ENCODE data around the gene IGSF21. TPM values are rescaled to one million over a fixed set of nuclear protein-coding genes. Genes with fewer than 3 reads are reported as not detected.
A peak's percentile ranks its signal among the peaks of the same experiment; 100 is the strongest.

Gene IGSF21
- total RNA-seq, 1 donor from 2014 or later = not detected

- no peak for ATAC-seq
Observed at GRCh38 chr1:18230840-18231239, 123.2 kb downstream of the IGSF21 start.

DNA sequence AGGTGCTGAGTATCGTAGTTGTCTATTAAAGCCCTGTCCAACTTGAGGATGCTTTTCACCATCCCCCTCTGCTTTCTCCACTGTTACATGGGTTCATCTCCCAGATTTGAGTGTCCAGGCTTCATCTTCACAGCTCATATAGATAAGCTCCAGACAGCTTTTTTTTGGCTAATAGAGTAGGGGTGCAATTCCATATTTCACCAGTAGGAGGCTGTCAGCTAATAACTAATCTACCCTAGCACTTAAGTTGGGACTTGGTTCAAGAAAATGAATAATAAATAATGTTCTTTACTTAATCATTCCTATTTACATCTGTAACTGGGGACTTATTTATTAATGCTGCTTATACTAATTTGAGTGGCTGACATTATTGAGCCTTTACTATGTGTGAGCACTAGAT lies 124.5 kb downstream of the IGSF21 start:
- no peak for ATAC-seq

GRCh38 chr1:18233176-18233864 lies 125.7 kb downstream of the IGSF21 start:
- no peak for ATAC-seq

DNA sequence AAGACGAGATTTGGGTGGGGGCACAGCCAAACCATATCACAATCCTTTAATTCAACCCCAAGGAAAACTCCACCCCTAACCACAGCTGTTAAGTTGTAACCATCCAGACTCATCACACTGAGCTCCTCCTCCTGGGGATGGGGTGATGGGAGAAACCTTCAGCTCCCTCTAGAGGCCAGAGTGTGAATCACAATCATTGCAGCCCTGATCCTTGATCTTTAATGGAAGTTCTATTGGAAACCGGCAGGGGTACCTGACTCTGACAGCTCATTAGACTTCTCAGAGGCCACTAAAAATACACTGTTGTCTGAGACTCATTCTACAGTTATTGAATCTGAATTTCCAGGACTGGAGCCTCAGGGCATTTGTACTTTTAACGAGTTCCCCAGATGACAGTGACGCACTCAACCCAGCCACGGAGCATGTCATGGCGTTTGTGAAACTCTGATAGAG lies 127.2 kb downstream of the IGSF21 start:
- ATAC-seq = peak; percentile 35

DNA sequence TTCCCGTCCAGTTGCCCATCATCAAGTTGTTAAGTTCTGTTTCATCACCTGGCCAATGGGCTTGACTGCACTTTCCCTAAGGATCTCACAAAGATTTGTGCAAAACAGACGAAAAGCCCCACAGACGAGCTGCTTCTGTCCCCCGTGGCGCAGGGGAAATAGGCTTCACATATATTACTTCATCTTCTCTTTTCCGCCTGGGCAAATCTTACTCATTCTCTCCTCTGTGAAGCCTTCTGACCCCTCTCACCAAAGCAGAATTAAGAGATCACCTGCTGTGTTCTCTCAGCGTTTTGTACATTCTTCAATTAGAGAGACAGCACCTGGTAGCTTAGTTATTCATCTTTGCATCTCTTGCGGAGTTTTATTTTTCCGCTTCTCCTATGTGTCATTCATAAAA lies 129.8 kb downstream of the IGSF21 start:
- ATAC-seq = no peak

DNA sequence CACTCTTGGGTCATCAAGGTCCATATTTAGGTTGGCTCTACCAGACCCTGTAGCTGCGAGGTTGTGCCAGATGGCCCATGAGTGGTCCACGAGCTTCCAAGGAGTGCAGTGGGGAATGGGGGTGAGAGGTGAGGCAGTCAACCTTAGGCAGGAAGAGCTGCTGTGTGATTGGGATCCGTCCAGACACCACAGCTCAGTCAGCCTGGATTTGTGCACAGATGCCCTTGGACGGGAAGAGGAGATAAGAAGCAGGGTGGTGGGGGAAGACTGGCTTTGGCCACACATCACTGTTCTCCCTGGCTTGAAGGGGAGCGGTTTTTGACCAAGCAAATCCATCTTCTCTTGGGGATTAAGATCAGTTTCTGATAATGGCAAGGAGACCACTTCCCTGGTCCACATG lies 130.6 kb downstream of the IGSF21 start:
- ATAC-seq = no peak

- ATAC-seq = no peak
Observed at GRCh38 chr1:18239671-18240070, 132.1 kb downstream of the IGSF21 start.

DNA sequence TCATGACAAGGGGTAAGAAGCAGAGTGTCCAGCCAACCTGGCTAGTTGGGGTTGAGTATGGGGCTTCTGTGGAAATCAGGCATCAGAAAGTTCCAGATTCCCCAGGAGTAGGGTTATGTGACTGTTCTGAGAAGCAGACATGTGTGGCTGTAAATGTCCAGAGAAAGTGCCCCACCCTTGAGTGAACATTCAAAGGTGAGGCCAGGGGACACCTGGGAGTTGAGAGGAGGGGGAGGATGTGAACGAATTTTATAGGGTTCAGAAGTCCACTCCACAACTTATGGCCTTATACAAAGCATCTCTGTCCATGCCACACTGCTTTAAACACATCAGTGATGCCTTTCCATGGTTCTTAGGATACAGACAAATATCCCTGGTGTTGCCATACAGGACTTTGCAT lies 133.3 kb downstream of the IGSF21 start:
- no peak for ATAC-seq

GRCh38 chr1:18241891-18242290 lies 134.3 kb downstream of the IGSF21 start:
- ATAC-seq = no peak

DNA sequence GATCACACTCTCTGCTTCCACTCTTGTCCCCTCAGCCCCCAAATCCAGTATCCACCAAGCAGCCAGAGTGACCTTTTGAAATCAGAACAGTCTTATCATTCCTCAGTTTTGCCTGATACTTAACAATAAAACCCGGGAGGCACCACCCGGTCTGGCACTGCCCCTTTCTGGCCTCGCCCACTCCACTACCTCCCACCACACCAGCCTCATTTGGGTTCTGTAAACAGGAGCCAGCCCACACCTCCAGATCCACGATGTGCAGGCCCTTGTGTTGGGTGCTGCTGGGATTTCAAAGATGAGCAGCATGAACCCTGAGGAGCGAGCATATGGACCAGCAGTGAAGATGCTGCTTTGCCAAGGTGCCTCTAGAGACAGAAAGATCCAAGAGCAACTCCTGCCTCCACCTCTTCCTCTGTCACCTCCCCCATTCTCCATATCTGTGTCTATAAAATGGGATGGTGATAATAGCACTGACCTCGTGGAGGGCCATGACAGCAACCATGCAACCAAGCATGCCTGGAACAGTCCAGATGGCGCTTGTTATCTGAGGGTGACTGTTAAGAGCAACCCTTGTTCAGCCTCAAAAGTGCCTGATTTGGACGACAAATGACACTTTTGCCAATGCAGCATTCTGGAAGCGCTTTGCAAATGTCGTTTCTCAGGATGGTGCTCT lies 136.0 kb downstream of the IGSF21 start:
- ATAC-seq = no peak

- ATAC-seq = no peak
Observed at GRCh38 chr1:18244762-18245161, 137.2 kb downstream of the IGSF21 start.

GRCh38 chr1:18245647-18246046 lies 138.0 kb downstream of the IGSF21 start:
- no peak for ATAC-seq

GRCh38 chr1:18246543-18246942 lies 138.9 kb downstream of the IGSF21 start:
- no peak for ATAC-seq

DNA sequence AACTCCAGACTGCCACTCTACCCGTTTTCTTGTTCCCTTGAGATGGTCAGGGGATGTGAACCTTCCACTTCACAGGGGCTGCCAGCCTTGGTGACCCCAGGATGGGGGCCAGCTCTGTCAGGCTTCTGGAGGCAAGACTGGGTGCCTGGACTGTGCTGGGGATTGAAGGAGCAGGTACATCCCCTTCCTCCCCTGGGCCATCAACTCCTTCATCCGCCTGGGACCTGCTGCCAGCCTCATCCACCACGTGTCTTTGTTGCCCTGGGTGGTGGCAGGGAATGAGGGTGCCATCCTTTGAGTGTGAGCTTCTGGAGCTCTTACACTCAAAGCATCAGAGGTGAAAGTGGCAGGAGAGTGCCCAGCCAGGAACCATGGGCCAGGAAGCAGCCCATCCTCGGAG lies 139.6 kb downstream of the IGSF21 start:
- ATAC-seq = no peak

DNA sequence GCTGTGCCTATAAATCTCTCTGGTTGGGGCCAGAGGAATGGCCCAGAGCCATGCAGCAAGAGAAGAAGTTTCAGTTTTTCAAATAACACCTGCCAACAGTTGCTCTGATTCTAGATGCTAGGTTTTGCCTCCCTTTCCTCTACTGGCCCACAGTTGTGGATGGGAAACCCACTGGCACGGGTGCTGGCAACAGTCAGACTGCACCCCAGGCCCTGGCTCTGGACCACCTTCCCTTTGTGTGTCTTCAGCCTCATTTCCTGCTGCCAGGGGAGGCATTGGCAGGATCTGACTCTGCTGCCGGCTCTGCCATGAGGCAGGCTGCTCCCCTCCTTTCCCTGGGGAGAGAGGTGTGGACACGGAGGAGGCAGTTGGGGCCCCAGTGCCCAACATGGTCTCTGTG lies 142.0 kb downstream of the IGSF21 start:
- no peak for ATAC-seq

GRCh38 chr1:18253093-18253492 lies 145.5 kb downstream of the IGSF21 start:
- ATAC-seq = no peak

GRCh38 chr1:18256282-18257235 lies 149.0 kb downstream of the IGSF21 start:
- no peak for ATAC-seq

GRCh38 chr1:18257778-18258177 lies 150.2 kb downstream of the IGSF21 start:
- ATAC-seq = no peak

DNA sequence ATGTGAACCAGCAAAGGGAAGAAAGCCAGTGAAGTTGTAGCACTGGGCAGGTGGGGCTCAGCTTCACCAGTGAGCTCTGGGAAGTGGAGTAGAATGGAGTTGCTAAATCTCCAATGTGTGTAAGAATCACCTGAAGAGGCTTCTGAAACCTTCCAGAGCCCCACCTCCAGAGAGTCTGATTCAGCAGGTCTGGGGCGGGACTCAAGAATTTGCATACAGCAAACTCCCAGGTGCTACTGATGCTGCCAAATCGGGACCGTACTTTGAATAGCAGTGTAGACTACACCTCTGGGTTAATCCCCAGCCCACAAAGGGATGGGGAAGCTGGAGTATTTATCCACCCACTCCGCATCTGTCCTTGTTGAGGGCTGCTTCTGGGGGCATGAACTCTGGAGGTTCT lies 154.3 kb downstream of the IGSF21 start:
- no peak for ATAC-seq

GRCh38 chr1:18262726-18263125 lies 155.1 kb downstream of the IGSF21 start:
- ATAC-seq = no peak

DNA sequence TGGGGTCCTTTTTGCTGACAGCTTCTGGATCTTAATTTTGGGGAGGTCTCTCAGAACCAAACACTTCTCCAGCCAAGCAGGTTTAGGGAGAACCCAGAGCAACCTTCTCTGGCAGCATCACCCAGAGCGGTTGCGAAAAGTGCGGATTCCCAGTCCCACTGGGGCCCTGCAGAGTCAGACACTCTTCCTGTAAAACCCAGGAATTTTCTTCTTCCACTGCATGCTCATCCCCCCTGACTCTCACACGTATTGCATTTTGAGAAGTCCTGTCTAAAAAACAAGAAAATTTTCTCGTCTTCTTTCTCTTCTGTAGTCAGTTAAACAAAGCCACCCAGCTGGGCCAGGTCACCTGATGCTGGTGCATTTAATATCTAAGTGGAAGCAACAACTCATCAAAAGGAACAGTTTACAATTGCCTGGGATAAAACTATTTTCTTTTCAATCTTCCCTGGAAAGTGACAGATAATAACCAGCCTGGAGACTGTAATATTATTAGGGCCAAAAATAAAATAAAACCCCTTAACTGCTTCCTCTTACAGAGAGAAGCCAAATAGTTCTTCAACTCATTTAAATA lies 156.0 kb downstream of the IGSF21 start:
- ATAC-seq = no peak

- ATAC-seq = no peak
Observed at GRCh38 chr1:18264450-18265039, 156.9 kb downstream of the IGSF21 start.

DNA sequence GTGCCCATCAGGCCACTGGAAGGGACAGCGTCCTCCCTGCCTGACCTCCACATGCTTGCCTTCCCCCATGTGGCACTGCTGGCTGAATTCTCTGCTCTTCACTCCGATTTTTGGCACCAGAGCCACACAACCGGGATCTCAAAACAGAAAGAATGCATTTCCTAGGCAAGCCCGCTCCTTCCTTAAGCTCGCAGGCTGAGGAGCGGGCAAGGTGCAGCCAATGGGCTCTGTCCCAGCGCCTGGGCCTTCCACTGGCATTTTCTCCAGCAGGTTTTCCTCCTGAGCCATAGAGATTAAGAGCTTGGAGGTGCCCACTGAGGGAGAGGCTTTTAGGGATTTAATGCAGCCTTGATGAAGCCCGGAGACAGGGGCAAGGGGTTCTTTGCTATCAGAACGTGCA lies 158.0 kb downstream of the IGSF21 start:
- no peak for ATAC-seq

Data from esophagus mucosa (tissue), 1 donor.